HEK293 (cell line): ENCODE data around the gene ARL15.

Experiments
- CTCF ChIA-PET: fragments of 350-600 bp; formaldehyde crosslinking; extraction: SDS; loops from one replicate; lab custom pipeline; 2021; ENCODE audit warnings: antibody characterized with exemption; lab: Yijun Ruan, JAX
- POLR2A ChIA-PET: fragments of 300-600 bp; formaldehyde crosslinking; extraction: SDS; loops from one replicate; lab custom pipeline; 2020; ENCODE audit warnings: antibody characterized with exemption, inconsistent platforms; lab: Yijun Ruan, JAX
- H3K27ac ChIP-seq: fragments of 200-500 bp; sonication (Bioruptor generic); 2 replicates; pipeline ENCODE4 v1.5.1; 2014; ENCODE audit warnings: low read depth, low read length, control low read depth, inconsistent platforms; ENCODE audit errors: extremely low read depth
- H3K36me3 ChIP-seq, 2 experiments: fragments of 200-500 bp in 1 of 2; sonication (Bioruptor generic) in 1 of 2; 1 replicate in 1 of 2; 2 replicates in 1 of 2; pipeline ENCODE4 v1.5.1; 2014 to 2017; ENCODE audit warnings: inconsistent platforms in 2 of 2, low read length in 2 of 2; ENCODE audit not compliant: control insufficient read depth in 2 of 2, insufficient read depth in 1 of 2
- H3K4me1 ChIP-seq: fragments of 200-500 bp; sonication (Bioruptor generic); 2 replicates; pipeline ENCODE4 v1.5.1; 2014; ENCODE audit warnings: mild to moderate bottlenecking, low read length, inconsistent platforms; ENCODE audit not compliant: control insufficient read depth, insufficient read depth
- H3K4me3 ChIP-seq: 2 replicates; pipeline ENCODE4 v1.5.1; 2011; ENCODE audit warnings: low read depth, mild to moderate bottlenecking, control low read depth, low read length, moderate library complexity
- H3K9me3 ChIP-seq: fragments of 200-500 bp; sonication (Bioruptor generic); 2 replicates; pipeline ENCODE4 v1.5.1; 2014; ENCODE audit warnings: low read depth, low read length, inconsistent platforms; ENCODE audit not compliant: control insufficient read depth, insufficient read depth
- GLIS2 ChIP-seq: fragments of 450-650 bp; formaldehyde crosslinking; IDR thresholded peaks from 2 replicates; pipeline ENCODE4 v1.5.1; 2016; ENCODE audit warnings: missing biosample characterization, missing genetic modification characterization
- HOXA7 ChIP-seq: sonication (generic); formaldehyde crosslinking; IDR thresholded peaks from 2 replicates; pipeline ENCODE4 v1.8.1; 2022; ENCODE audit warnings: missing genetic modification reagents, borderline replicate concordance
- KLF10 ChIP-seq: fragments of 450-650 bp; IDR thresholded peaks from 2 replicates; pipeline ENCODE4 v1.5.1; 2018; ENCODE audit warnings: missing biosample characterization, mild to moderate bottlenecking, missing genetic modification characterization
- KLF17 ChIP-seq: fragments of 450-650 bp; formaldehyde crosslinking; IDR thresholded peaks from 2 replicates; pipeline ENCODE4 v1.5.1; 2016; ENCODE audit warnings: missing biosample characterization, missing genetic modification characterization
- KLF9 ChIP-seq: fragments of 450-650 bp; formaldehyde crosslinking; IDR thresholded peaks from 2 replicates; pipeline ENCODE4 v1.5.1; 2016; ENCODE audit warnings: missing biosample characterization, missing genetic modification characterization, low read depth
- OVOL3 ChIP-seq: fragments of 450-650 bp; formaldehyde crosslinking; IDR thresholded peaks from 2 replicates; pipeline ENCODE4 v1.5.1; 2016; ENCODE audit warnings: missing biosample characterization, missing genetic modification characterization
- YY1 ChIP-seq: fragments of 450-650 bp; formaldehyde crosslinking; IDR thresholded peaks from 2 replicates; pipeline ENCODE4 v1.5.1; 2018; ENCODE audit warnings: missing biosample characterization, missing genetic modification characterization
- ZFHX2 ChIP-seq: fragments of 450-650 bp; formaldehyde crosslinking; conservative IDR thresholded peaks from 2 replicates; pipeline ENCODE4 v1.5.1; 2016; ENCODE audit warnings: missing biosample characterization, missing genetic modification characterization
- ZFP37 ChIP-seq: fragments of 450-650 bp; formaldehyde crosslinking; IDR thresholded peaks from 2 replicates; pipeline ENCODE4 v1.5.1; 2016; ENCODE audit warnings: missing biosample characterization, missing genetic modification characterization
- ZIC2 ChIP-seq: fragments of 450-650 bp; formaldehyde crosslinking; IDR thresholded peaks from 2 replicates; pipeline ENCODE4 v1.5.1; 2016; ENCODE audit warnings: missing biosample characterization, missing genetic modification characterization
- ZNF174 ChIP-seq: fragments of 450-650 bp; formaldehyde crosslinking; IDR thresholded peaks from 2 replicates; pipeline ENCODE4 v1.5.0; 2017; ENCODE audit warnings: missing biosample characterization, mild to moderate bottlenecking, missing genetic modification characterization
- ZNF184 ChIP-seq: fragments of 450-650 bp; IDR thresholded peaks from 2 replicates; pipeline ENCODE4 v1.5.1; 2018; ENCODE audit warnings: missing biosample characterization, mild to moderate bottlenecking, missing genetic modification characterization
- ZNF423 ChIP-seq: fragments of 450-650 bp; formaldehyde crosslinking; IDR thresholded peaks from 2 replicates; pipeline ENCODE4 v1.5.1; 2016; ENCODE audit warnings: missing biosample characterization, missing genetic modification characterization
- ZNF488 ChIP-seq: fragments of 450-650 bp; formaldehyde crosslinking; IDR thresholded peaks from 2 replicates; pipeline ENCODE4 v1.5.1; 2016; ENCODE audit warnings: missing biosample characterization, missing genetic modification characterization
- ZNF548 ChIP-seq: fragments of 450-650 bp; formaldehyde crosslinking; IDR thresholded peaks from 2 replicates; pipeline ENCODE4 v1.5.1; 2016; ENCODE audit warnings: missing biosample characterization, missing genetic modification characterization
- ZNF558 ChIP-seq: fragments of 450-650 bp; formaldehyde crosslinking; IDR thresholded peaks from 2 replicates; pipeline ENCODE4 v1.5.1; 2016; ENCODE audit warnings: missing biosample characterization, missing genetic modification characterization
- ZNF747 ChIP-seq: fragments of 450-650 bp; formaldehyde crosslinking; IDR thresholded peaks from 2 replicates; pipeline ENCODE4 v1.5.1; 2016; ENCODE audit warnings: missing biosample characterization, missing genetic modification characterization
- ZNF785 ChIP-seq: fragments of 450-650 bp; formaldehyde crosslinking; IDR thresholded peaks from 2 replicates; pipeline ENCODE4 v1.5.1; 2016; ENCODE audit warnings: missing biosample characterization, missing genetic modification characterization
- ZNF830 ChIP-seq: fragments of 450-650 bp; IDR thresholded peaks from 2 replicates; pipeline ENCODE4 v1.5.0; 2018; ENCODE audit warnings: missing biosample characterization, missing genetic modification characterization, low read depth, mild to moderate bottlenecking, moderate library complexity
- TF ChIP-seq, protein P1 (sequence below): fragments of 450-650 bp; formaldehyde crosslinking; IDR thresholded peaks from 2 replicates; pipeline ENCODE4 v1.5.1; 2016; ENCODE audit warnings: missing biosample characterization, missing genetic modification characterization
- TF ChIP-seq, protein P2 (sequence below): fragments of 450-650 bp; formaldehyde crosslinking; IDR thresholded peaks from 2 replicates; pipeline ENCODE4 v1.5.1; 2016; ENCODE audit warnings: missing biosample characterization, missing genetic modification characterization
- TF ChIP-seq, protein P3 (sequence below): fragments of 450-650 bp; formaldehyde crosslinking; IDR thresholded peaks from 2 replicates; pipeline ENCODE4 v1.5.1; 2016; ENCODE audit warnings: missing biosample characterization, missing genetic modification characterization

Gene ARL15

DNA sequence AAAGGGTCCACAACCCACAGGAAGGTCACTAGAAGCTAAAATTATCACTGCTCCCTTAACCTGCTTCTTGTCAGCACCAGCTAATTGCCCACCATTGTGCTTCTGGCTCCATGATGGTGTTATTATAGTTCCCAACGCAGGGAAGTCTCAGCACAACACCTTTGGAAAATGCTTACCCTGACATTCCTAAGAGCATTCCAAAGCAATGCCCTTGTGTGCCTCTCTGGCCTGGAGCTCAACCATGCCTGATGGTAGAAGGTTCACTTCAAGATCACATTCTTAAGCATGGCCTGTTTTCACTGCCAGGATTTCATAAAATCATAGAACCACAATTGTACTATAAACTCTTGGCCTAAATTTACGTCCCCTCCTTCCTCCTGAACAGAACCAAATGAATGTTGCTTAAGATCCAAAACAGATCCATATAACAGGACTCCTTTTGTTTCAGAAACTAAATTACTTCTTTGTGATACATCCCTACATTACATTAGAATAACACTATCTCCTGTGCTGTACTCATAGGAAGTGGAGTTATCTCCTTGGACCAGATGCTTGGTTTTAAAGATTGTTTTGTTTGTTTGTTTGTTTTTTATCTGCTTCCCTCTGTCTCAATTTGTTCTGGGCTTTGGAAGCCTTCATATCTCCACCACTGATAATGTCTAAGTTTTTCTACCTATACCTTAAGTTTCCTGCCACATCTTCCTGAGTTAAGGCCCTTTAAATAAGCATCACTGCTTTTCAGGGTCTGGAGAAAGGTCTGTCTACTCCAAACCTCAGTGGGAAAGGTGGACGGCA lies 32.1 kb downstream of the ARL15 start (continued):
- TF ChIP-seq, protein P1, sequence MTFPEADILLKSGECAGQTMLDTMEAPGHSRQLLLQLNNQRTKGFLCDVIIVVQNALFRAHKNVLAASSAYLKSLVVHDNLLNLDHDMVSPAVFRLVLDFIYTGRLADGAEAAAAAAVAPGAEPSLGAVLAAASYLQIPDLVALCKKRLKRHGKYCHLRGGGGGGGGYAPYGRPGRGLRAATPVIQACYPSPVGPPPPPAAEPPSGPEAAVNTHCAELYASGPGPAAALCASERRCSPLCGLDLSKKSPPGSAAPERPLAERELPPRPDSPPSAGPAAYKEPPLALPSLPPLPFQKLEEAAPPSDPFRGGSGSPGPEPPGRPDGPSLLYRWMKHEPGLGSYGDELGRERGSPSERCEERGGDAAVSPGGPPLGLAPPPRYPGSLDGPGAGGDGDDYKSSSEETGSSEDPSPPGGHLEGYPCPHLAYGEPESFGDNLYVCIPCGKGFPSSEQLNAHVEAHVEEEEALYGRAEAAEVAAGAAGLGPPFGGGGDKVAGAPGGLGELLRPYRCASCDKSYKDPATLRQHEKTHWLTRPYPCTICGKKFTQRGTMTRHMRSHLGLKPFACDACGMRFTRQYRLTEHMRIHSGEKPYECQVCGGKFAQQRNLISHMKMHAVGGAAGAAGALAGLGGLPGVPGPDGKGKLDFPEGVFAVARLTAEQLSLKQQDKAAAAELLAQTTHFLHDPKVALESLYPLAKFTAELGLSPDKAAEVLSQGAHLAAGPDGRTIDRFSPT = no peak
- no peak for TF ChIP-seq ZNF184 (tag by site-specific recombination)
- TF ChIP-seq ZNF548 (tag by site-specific recombination) = no peak
- no peak for TF ChIP-seq ZNF488
- no peak for TF ChIP-seq KLF17

GRCh38 chr5:54276048-54276447 lies 34.3 kb downstream of the ARL15 start:
- ChIA-PET CTCF (no interaction called here), POLR2A (no interaction called here)
- TF ChIP-seq YY1 (tag by site-specific recombination) (no peak), ZFHX2 (tag by site-specific recombination) (no peak), HOXA7 (CRISPR knock-in tag) (no peak), GLIS2 (no peak), ZNF785 (tag by site-specific recombination) (no peak), ZNF423 (tag by site-specific recombination) (no peak), ZNF830 (tag by site-specific recombination) (no peak), OVOL3 (no peak), ZNF174 (tag by site-specific recombination) (no peak), ZNF747 (tag by site-specific recombination) (no peak), ZNF558 (tag by site-specific recombination) (no peak), ZFP37 (tag by site-specific recombination) (no peak), KLF10 (tag by site-specific recombination) (no peak), ZIC2 (no peak), KLF9 (tag by site-specific recombination) (no peak)
- TF ChIP-seq, protein P2, sequence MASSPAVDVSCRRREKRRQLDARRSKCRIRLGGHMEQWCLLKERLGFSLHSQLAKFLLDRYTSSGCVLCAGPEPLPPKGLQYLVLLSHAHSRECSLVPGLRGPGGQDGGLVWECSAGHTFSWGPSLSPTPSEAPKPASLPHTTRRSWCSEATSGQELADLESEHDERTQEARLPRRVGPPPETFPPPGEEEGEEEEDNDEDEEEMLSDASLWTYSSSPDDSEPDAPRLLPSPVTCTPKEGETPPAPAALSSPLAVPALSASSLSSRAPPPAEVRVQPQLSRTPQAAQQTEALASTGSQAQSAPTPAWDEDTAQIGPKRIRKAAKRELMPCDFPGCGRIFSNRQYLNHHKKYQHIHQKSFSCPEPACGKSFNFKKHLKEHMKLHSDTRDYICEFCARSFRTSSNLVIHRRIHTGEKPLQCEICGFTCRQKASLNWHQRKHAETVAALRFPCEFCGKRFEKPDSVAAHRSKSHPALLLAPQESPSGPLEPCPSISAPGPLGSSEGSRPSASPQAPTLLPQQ (tag by site-specific recombination) = no peak
- TF ChIP-seq, protein P1 = no peak
- TF ChIP-seq, protein P3, sequence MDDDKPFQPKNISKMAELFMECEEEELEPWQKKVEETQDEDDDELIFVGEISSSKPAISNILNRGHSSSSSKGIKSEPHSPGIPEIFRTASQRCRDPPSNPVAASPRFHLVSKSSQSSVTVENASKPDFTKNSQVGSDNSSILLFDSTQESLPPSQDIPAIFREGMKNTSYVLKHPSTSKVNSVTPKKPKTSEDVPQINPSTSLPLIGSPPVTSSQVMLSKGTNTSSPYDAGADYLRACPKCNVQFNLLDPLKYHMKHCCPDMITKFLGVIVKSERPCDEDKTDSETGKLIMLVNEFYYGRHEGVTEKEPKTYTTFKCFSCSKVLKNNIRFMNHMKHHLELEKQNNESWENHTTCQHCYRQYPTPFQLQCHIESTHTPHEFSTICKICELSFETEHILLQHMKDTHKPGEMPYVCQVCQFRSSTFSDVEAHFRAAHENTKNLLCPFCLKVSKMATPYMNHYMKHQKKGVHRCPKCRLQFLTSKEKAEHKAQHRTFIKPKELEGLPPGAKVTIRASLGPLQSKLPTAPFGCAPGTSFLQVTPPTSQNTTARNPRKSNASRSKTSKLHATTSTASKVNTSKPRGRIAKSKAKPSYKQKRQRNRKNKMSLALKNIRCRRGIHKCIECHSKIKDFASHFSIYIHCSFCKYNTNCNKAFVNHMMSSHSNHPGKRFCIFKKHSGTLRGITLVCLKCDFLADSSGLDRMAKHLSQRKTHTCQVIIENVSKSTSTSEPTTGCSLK (tag by site-specific recombination) = no peak
- Histone ChIP-seq H3K27ac (no peak overlapping the region), H3K4me1 (no peaks in the 10 kb centered on the region), H3K4me3 (no peak overlapping the region), H3K9me3 (no peaks in the 10 kb centered on the region), H3K36me3 (no peaks in the 10 kb centered on the region)
